HUES6 (cell line): ENCODE results near the gene DHRS13.
"Not testable (repeated sequence)": the region's sequence is repeated elsewhere in the genome, so short reads cannot be mapped to it uniquely, and the experiment has no call there.

Experiments used
- H3K27ac ChIP-seq: 2 replicates; pipeline ENCODE4 v1.7.0; 2013; ENCODE audit warnings: low read depth, mild to moderate bottlenecking, low read length, inconsistent platforms
- H3K27me3 ChIP-seq: 2 replicates; pipeline ENCODE4 v1.6.1; 2013; ENCODE audit warnings: low read length; ENCODE audit not compliant: control insufficient read depth, insufficient read depth
- H3K36me3 ChIP-seq: 2 replicates; pipeline ENCODE4 v1.6.1; 2013; ENCODE audit warnings: low read length; ENCODE audit not compliant: control insufficient read depth, insufficient read depth
- H3K4me1 ChIP-seq: 2 replicates; pipeline ENCODE4 v1.6.1; 2013; ENCODE audit warnings: low read length; ENCODE audit not compliant: control insufficient read depth, insufficient read depth
- H3K4me3 ChIP-seq: 2 replicates; pipeline ENCODE4 v1.5.1; 2013; ENCODE audit warnings: low read depth, low read length
- H3K9ac ChIP-seq: one replicate; pipeline ENCODE4 v1.6.1; 2013; ENCODE audit warnings: mild to moderate bottlenecking, low read length
- H3K9me3 ChIP-seq: 2 replicates; pipeline ENCODE4 v1.6.1; 2013; ENCODE audit warnings: low read depth, low read length; ENCODE audit not compliant: control insufficient read depth, insufficient read depth

The DHRS13 gene

DNA sequence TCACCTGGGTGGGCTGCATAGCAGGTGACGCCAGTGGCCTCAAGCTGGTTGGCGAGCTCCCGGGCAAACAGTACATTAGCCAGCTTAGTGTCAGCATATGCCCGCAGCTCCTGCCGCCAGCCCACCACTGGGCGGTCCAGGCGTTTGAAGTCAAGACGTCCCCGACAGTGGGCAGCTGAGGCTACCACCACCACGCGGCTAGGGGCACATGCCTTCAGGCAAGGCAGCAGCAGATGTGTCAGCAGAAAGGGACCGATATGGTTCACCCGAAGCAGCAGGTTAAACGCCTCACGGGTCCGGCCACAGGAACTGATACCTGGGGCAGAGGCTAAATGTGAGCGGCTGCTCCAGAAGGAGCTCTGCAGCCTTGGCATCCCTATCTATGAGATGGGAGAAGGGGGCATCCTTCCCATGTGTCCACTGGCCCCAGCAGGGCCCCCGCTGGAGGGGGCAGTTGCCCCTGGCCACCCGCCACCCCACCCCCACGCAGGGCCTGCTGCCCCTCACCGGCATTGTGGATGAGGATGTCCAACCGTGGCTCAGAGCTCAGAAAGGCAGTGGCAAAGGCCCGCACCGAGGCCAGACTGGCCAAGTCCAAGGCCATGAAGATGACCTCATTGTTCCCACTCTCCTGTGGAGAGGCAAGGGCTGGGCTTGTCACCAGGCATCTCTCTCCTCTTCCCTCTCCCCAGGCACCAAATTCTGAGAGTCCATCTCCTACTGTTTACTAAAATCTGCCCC, 1.7 kb downstream of the DHRS13 start:
- Histone ChIP-seq H3K27me3 (no peaks in the 10 kb centered on the region), H3K27ac (no peak overlapping the region), H3K4me3 (peak overlapping the region; percentile 87), H3K4me1 (peaks cover 16% of the 10 kb centered on the region), H3K9me3 (no peaks in the 10 kb centered on the region), H3K36me3 (peaks cover 9% of the 10 kb centered on the region), H3K9ac (no peak overlapping the region)

DNA sequence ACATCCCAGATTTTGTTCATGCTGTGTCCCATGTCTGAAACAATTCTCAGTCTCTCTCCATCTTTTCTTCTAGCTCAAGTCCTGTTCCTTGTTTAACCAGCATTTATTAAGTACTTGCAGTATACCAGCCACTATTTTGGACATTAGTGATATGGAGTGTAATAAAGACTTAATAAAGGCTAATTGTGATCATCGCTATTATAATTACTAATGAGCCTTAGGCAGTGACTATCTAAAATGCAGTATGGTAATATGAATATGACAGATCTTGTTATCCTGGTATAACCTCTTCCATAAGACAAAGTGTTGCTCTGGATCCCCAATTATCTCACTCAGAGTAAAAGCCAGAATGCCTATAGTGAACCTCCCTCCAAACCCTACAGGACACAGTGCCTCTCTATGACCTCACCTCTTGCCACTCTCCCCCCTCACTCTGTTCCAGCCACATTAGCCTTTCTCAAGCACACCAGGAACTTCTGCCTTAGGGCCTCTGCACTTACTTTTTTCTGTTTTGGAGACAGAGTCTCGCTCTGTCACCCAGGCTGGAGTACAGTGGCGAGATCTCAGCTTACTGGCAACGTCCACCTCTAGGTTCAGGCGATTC, 3.6 kb downstream of the DHRS13 start:
- H3K36me3 ChIP-seq = peaks cover 7% of the 10 kb centered on the region; the same call in 1 of the 2 replicates
- H3K27ac ChIP-seq = no peak overlapping the region
- H3K27me3 ChIP-seq = no peaks in the 10 kb centered on the region
- no peak overlapping the region for H3K4me3 ChIP-seq
- peaks cover 21% of the 10 kb centered on the region for H3K4me1 ChIP-seq
- H3K9me3 ChIP-seq = no peaks in the 10 kb centered on the region
- H3K9ac ChIP-seq = no peak overlapping the region

DNA sequence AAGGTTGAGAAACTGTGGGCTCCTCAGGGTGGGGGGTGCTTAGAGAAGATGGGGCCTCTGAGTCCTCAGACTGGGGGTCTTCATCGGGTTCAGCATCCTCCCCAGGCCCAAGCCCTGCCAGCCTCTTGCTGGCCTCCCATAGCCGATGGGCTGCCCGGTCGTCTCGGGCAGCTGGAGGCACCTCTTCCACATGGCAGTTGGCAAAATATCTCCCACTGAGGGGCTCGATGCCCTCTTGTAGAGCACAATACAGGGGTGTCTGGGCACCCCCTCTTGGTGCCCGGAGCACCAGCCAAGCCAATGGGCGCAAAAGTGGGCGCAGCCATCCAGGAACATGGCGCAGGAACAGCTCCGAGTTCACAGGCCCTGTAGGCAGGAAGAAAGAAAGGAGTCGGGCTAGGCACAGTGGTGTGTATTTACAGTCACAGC, 4.3 kb downstream of the DHRS13 start:
- Histone ChIP-seq H3K27me3 (no peaks in the 10 kb centered on the region), H3K4me1 (peaks cover 21% of the 10 kb centered on the region), H3K36me3 (peaks cover 7% of the 10 kb centered on the region; the same call in 1 of the 2 replicates), H3K9me3 (no peaks in the 10 kb centered on the region), H3K4me3 (no peak overlapping the region), H3K9ac (no peak overlapping the region), H3K27ac (no peak overlapping the region)

DNA sequence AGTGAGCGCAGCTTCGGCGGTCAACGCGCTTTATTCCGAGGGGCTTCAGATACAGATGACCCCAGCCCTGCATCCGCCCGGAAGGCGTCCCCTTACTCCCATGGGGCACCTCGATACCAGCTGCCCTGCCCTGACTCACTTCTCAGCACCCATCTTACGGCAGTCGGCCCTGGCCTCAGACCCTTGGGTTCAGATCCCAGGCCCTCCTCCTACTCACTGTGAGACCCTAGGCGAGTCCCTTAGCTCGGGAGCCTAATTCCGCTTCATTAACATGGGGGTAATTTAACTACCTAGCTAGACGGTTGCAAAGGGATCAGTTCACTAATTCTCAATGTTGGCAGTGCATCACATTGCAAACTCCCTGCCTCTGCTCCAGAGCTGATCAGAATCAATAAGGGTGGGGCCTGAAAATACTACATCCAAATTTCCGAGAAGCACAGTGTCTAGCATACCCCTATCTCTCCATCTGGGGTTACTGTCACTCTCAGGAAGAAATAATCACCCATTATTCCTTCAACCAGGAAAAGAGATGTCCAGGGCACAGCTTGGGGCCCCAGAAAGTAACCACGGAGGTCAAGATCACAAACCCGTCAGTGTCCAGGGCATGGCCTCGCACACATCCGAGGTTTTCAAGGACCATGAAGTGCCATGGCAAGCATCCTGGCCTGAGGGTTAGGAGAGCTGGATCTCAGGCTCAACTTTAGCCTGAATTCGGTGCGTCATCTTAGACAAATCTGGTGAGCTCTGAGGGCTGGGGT, 4.9 kb downstream of the DHRS13 start:
- Histone ChIP-seq H3K27me3 (no peaks in the 10 kb centered on the region), H3K27ac (no peak overlapping the region), H3K9ac (peak overlapping the region; percentile 73), H3K36me3 (peaks cover 7% of the 10 kb centered on the region; the same call in 1 of the 2 replicates), H3K4me1 (peaks cover 18% of the 10 kb centered on the region), H3K9me3 (no peaks in the 10 kb centered on the region), H3K4me3 (peak overlapping the region; percentile 94)

DNA sequence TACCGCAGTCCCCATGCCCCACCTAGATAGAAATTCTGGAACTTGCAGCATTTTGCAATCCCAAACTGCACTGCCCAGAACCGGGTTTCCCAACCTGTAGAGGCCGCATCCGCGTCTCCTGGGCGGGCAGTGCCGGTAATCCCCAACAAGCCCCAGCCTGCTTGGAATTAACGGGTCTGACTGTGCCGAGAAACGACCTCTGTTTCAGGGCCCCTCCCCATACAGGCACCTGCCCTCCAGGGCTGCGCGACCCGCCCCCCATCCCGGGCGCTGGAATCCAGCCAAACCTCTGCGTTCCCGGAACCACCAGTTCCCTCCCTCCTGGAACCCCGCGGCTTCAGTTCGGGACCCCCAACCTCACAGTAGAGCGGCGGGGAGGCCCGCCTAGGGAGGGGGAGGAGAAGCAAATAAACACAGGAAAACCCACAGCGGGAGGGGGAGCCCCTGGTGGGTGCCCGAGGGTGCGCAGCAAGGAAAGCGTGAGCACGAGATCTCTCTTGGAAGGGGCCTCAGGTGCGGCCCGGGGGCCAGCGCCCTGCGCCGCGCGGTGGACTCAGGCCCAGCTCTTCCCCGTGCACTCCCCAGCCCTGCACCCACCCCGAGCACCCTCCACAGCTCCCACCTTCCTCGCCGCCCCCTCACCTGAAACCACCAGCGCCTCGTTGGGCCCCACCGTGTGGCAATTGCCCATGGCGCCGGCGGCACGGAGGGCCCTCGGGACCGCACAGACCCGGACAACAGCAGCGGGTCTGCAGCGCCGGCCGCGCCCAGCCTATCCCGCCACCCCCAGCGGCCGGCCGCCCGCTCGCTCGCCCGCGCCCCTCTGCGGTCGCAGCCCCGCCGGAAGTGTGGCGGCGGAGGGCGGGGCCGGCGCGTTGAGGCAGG, 5.8 kb downstream of the DHRS13 start, which contains the start of gene FLOT2:
TSS of gene FLOT2 (minus strand) at position 850 of the 885 bp plus-strand sequence. CDS start at position 691, 159 bp downstream.
- H3K36me3 ChIP-seq = peaks cover 7% of the 10 kb centered on the region; the same call in 1 of the 2 replicates
- peaks cover 18% of the 10 kb centered on the region for H3K4me1 ChIP-seq
- peak within 1 kb of the TSS; percentile 74; the same call in 1 of the 2 replicates for H3K27ac ChIP-seq
- H3K9me3 ChIP-seq = no peaks in the 10 kb centered on the region
- H3K4me3 ChIP-seq = peak within 1 kb of the TSS; percentile 94
- no peaks in the 10 kb centered on the region for H3K27me3 ChIP-seq
- peak within 1 kb of the TSS; percentile 73 for H3K9ac ChIP-seq

DNA sequence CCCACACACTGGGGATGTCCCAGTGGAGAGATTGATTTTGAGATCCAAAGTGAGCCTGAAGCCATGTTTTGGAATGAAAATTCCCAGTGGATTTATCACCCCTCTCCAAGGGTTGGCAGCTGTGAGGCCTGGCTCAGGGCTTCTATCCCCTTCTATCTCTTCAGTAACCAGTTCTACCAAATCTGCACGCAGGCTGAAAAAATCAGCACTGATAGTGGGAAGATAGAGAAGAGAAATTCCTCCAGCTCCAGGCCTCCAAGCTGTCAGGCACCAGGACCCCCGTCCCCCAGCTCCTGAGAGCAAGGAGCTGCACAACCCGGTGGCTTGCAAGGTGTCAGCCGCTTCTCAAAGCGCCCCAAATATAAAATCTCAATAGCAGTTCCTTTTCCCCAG, 6.4 kb downstream of the DHRS13 start:
- no peak overlapping the region for H3K27ac ChIP-seq
- peaks cover 18% of the 10 kb centered on the region for H3K4me1 ChIP-seq
- peak overlapping the region; percentile 73 for H3K9ac ChIP-seq

DNA sequence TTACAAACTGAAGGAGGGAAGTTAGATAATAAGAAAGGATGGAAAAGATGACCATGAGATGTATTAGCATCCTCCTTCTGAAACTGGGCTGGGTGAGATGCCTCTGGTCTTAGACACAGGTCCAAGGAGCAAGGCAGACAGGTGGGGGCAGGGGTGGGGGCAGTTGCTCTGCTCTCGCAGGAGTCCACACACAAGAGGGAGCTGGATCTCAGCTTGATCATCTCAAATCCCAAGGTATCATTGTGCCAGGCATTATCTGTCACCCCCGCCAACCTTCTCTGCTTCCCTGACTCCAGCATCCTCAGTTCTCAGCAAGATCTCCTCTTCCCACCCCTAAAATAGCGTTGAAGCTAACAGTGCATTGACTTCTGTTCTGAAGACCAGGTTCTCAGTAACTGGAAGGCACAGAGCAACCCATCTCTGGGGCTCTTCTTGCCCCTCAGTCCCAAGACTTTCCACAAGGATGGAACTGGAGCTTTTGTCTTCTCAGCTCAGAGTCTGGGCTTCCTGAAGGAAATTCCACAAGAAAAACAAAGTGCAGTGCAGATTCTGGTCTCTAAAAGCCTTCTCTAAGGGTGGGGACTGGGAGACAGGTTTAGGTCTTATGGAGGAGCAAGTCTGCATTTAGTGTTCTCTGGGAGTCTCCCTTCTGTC, 7.0 kb downstream of the DHRS13 start:
- no peaks in the 10 kb centered on the region for H3K27me3 ChIP-seq
- H3K9ac ChIP-seq = peak overlapping the region; percentile 73
- peak overlapping the region; percentile 94 for H3K4me3 ChIP-seq
- peaks cover 18% of the 10 kb centered on the region for H3K4me1 ChIP-seq
- no peak overlapping the region for H3K27ac ChIP-seq
- H3K9me3 ChIP-seq = no peaks in the 10 kb centered on the region
- H3K36me3 ChIP-seq = peaks cover 13% of the 10 kb centered on the region

More for the DNA sequence above, 6.4 kb downstream of the DHRS13 start:
- Histone ChIP-seq H3K9me3 (no peaks in the 10 kb centered on the region), H3K36me3 (peaks cover 9% of the 10 kb centered on the region; the same call in 1 of the 2 replicates), H3K27me3 (no peaks in the 10 kb centered on the region), H3K4me3 (peak overlapping the region; percentile 94)

DNA sequence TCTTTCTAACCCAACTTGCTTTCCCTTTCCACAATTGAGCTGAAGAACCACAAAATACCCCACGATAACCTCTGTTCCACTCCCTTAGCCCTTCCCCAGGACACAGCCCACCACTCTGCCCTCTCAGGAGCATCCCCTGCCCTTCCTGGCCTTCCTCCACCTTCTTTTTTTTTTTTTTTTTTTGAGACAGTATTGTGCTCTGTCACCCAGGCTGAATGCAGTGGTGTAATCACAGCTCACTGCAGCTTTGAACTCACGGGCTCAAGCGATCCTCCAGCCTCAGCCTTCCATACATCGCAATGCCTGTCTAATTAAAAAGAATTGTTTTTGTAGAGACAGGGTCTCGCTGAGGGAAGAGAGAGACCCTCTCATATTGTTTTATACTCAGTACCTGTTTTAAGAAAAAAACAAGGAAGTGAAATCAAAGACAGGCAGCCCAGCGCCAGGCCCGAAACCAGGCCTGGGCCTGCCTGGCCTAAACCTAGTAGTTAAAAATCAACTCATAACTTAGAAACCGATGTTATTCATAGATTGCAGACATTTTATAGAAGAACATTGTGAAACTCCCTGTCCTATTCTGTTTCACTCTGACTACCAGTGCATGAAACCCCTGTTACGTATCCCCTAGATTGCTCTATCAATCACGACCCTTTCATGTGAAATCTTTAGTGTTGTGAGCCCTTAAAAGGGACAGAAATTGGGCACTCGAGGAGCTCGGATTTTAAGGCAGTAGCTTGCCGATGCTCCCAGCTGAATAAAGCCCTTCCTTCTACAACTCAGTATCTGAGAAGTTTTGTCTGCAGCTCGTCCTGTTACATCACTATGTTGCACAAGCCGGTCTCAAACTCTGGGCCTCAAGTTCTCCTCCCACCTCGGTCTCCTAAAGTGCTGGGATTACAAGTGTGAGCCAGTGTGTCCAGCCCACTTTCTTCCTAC, 9.4 kb downstream of the DHRS13 start:
- H3K4me1 ChIP-seq = peaks cover 18% of the 10 kb centered on the region
- H3K36me3 ChIP-seq, H3K9me3 ChIP-seq, H3K27me3 ChIP-seq, H3K27ac ChIP-seq, H3K4me3 ChIP-seq, H3K9ac ChIP-seq: not testable (repeated sequence)

DNA sequence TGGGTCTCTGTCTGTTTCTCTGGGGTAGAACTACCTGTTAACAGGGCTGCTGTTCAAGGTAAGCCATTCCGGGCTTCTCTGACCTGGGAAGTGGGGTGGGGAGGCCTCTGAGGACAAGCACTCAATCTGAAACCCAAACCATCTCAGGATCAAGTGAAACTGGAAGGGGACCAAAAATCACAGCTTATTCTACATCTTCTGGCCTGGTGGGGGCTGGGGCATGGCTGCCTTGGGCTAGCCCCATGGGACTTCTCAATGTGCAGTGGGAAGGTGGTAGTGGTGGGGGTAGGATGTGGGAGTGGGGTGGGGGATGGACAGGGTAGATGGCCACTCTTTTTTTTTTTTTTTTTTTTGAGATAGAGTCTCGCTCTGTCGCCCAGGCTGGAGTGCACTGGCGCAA, 10.9 kb downstream of the DHRS13 start:
- H3K4me1 ChIP-seq = peaks cover 11% of the 10 kb centered on the region
- no peaks in the 10 kb centered on the region for H3K27me3 ChIP-seq
- H3K36me3 ChIP-seq = peaks cover 6% of the 10 kb centered on the region; the same call in 1 of the 2 replicates
- no peaks in the 10 kb centered on the region for H3K9me3 ChIP-seq
- no peak overlapping the region for H3K4me3 ChIP-seq
- H3K27ac ChIP-seq = no peak overlapping the region
- no peak overlapping the region for H3K9ac ChIP-seq
